Astrocyte of the hippocampus (primary cell): ENCODE results near the gene CALN1.

ENCODE experiments used
- DNase-seq: peaks from one replicate; pipeline ENCODE4 v3.0.0; 2011; ENCODE audit warnings: low read depth, low spot score

CALN1 gene

GRCh38 chr7:72325561-72325960, 86.6 kb downstream of the CALN1 start:
- DNase-seq, result no peak

GRCh38 chr7:72321637-72322036, 90.5 kb downstream of the CALN1 start:
- DNase-seq, result no peak

GRCh38 chr7:72321081-72321480, 91.1 kb downstream of the CALN1 start:
- no peak for DNase-seq

- DNase-seq, result no peak
Observed at GRCh38 chr7:72317341-72317740, 94.8 kb downstream of the CALN1 start.

GRCh38 chr7:72316148-72316547, 96.0 kb downstream of the CALN1 start:
- no peak for DNase-seq

GRCh38 chr7:72313906-72314305, 98.2 kb downstream of the CALN1 start:
- DNase-seq, result no peak

GRCh38 chr7:72310301-72310700, 101.8 kb downstream of the CALN1 start:
- DNase-seq, result no peak

GRCh38 chr7:72309476-72309875, 102.7 kb downstream of the CALN1 start:
- no peak for DNase-seq

GRCh38 chr7:72308986-72309385, 103.2 kb downstream of the CALN1 start:
- DNase-seq, result no peak

- no peak for DNase-seq
Observed at GRCh38 chr7:72307566-72307965, 104.6 kb downstream of the CALN1 start.

GRCh38 chr7:72298912-72299311, 113.2 kb downstream of the CALN1 start:
- no peak for DNase-seq

GRCh38 chr7:72298091-72298490, 114.0 kb downstream of the CALN1 start:
- DNase-seq, result no peak

GRCh38 chr7:72297636-72298035, 114.5 kb downstream of the CALN1 start:
- no peak for DNase-seq

GRCh38 chr7:72292794-72293193, 119.3 kb downstream of the CALN1 start:
- DNase-seq, result no peak

GRCh38 chr7:72292118-72292517, 120.0 kb downstream of the CALN1 start:
- no peak for DNase-seq

- DNase-seq, result no peak
Observed at GRCh38 chr7:72286519-72286918, 125.6 kb downstream of the CALN1 start.

GRCh38 chr7:72283309-72283708, 128.8 kb downstream of the CALN1 start:
- no peak for DNase-seq

- DNase-seq, result no peak
Observed at GRCh38 chr7:72281308-72281707, 130.8 kb downstream of the CALN1 start.

GRCh38 chr7:72279203-72279602, 132.9 kb downstream of the CALN1 start:
- no peak for DNase-seq

GRCh38 chr7:72278550-72278949, 133.6 kb downstream of the CALN1 start:
- DNase-seq, result no peak

- no peak for DNase-seq
Observed at GRCh38 chr7:72275382-72276070, 136.6 kb downstream of the CALN1 start.

- DNase-seq, result no peak
Observed at GRCh38 chr7:72272479-72272878, 139.7 kb downstream of the CALN1 start.

GRCh38 chr7:72268796-72269195, 143.3 kb downstream of the CALN1 start:
- DNase-seq, result no peak

- DNase-seq, result no peak
Observed at GRCh38 chr7:72268090-72268489, 144.0 kb downstream of the CALN1 start.
